HCT116 (cell line): Measurements from ENCODE around the gene RREB1. TPM values are rescaled to one million over a fixed set of nuclear protein-coding genes. Genes with fewer than 3 reads are reported as not detected.

Source experiments
- ATAC-seq: fragments of 200-7000 bp; cut with Tn5 transposase; 2 replicates; pipeline ENCODE4 v1.9.1; 2020; ENCODE audit warnings: mild to moderate bottlenecking, moderate library complexity
- BruUV-seq: library from RNA; stranded (reverse); fragments of 400-500 nt; replicated peaks from 2 replicates; lab custom pipeline; 2021; lab: Mats Ljungman, UMichigan
- CTCF ChIA-PET: fragments of 300-600 bp; sonication (Branson Sonifier 250); formaldehyde crosslinking; loops from one replicate; lab custom pipeline; 2021; ENCODE audit warnings: antibody characterized with exemption; lab: Charles Lee
- POLR2A ChIA-PET: fragments of 300-600, 350-600 bp; sonication (Branson Sonifier 250); formaldehyde crosslinking; loops from one replicate; lab custom pipeline; 2021; ENCODE audit warnings: antibody characterized with exemption; lab: Charles Lee
- RAD21 ChIA-PET, 2 experiments: fragments of 300-600 bp; sonication (Branson Sonifier 250); formaldehyde crosslinking; loops; one replicate each; lab custom pipeline; 2023; ENCODE audit warnings: low total read pairs in 2 of 2; ENCODE audit not compliant: uncharacterized antibody in 2 of 2, unreplicated experiment in 2 of 2, low non-redundant PET in 1 of 2; lab: Charles Lee
- DNase-seq: peaks from one replicate; pipeline ENCODE4 v3.0.0-alpha.2; 2010; ENCODE audit warnings: low read depth, low spot score
- H2AFZ ChIP-seq: fragments of 200-600 bp; shearing (Covaris generic), sonication (generic); 2 replicates; pipeline ENCODE4 v1.6.1; 2017; ENCODE audit warnings: low read depth, mixed run types, mixed read lengths, antibody characterized with exemption, low read length; ENCODE audit not compliant: poor library complexity, severe bottlenecking
- H3K27ac ChIP-seq: 2 replicates; pipeline ENCODE4 v1.5.1; 2012; ENCODE audit warnings: low read depth, low read length
- H3K27me3 ChIP-seq: fragments of 200-600 bp; sonication (generic); 2 replicates; pipeline ENCODE4 v1.6.1; 2016; ENCODE audit warnings: mixed run types, low read length, mixed read lengths; ENCODE audit not compliant: insufficient read depth
- H3K36me3 ChIP-seq, 2 experiments: fragments of 200-500 bp in 1 of 2; fragments of 200-600 bp in 1 of 2; sonication (Bioruptor generic) in 1 of 2; sonication (generic) in 1 of 2; 2 replicates each; pipeline versions ENCODE4 v1.5.1 to v1.6.1; 2014 to 2016; ENCODE audit warnings: low read length in 2 of 2, inconsistent platforms in 1 of 2, mixed read lengths in 1 of 2, mixed run types in 1 of 2; ENCODE audit not compliant: insufficient read depth in 2 of 2, control insufficient read depth in 1 of 2
- H3K4me1 ChIP-seq, 2 experiments: fragments of 200-600 bp in 1 of 2; sonication (generic) in 1 of 2; 2 replicates each; pipeline versions ENCODE4 v1.5.1 to v1.6.1; 2012 to 2017; ENCODE audit warnings: low read length in 2 of 2, inconsistent platforms in 1 of 2, mild to moderate bottlenecking in 1 of 2, mixed read lengths in 1 of 2, mixed run types in 1 of 2, moderate library complexity in 1 of 2; ENCODE audit not compliant: insufficient read depth in 2 of 2, control insufficient read depth in 1 of 2
- H3K4me2 ChIP-seq: fragments of 200-600 bp; sonication (generic); 2 replicates; pipeline ENCODE4 v1.6.1; 2017; ENCODE audit warnings: mixed run types, low read length, mixed read lengths
- H3K4me3 ChIP-seq, 2 experiments: fragments of 200-600 bp in 1 of 2; sonication (generic) in 1 of 2; replicated peaks in 1 of 2; 2 replicates each; pipeline ENCODE4 v1.5.1; 2011 to 2016; ENCODE audit warnings: low read length in 2 of 2, control low read depth in 1 of 2, low read depth in 1 of 2, mild to moderate bottlenecking in 1 of 2, mixed read lengths in 1 of 2, mixed run types in 1 of 2
- H3K79me2 ChIP-seq: fragments of 200-600 bp; sonication (generic); 2 replicates; pipeline ENCODE4 v1.6.1; 2017; ENCODE audit warnings: mild to moderate bottlenecking, mixed run types, low read length, moderate library complexity, mixed read lengths; ENCODE audit not compliant: insufficient read depth
- H3K9ac ChIP-seq: fragments of 200-600 bp; sonication (generic); 2 replicates; pipeline ENCODE4 v1.6.1; 2016; ENCODE audit warnings: low read length, mixed read lengths
- H3K9me2 ChIP-seq: fragments of 200-600 bp; sonication (generic), shearing (Covaris generic); 2 replicates; pipeline ENCODE4 v1.6.1; 2017; ENCODE audit warnings: mixed run types, mild to moderate bottlenecking, moderate library complexity; ENCODE audit not compliant: insufficient read depth
- H3K9me3 ChIP-seq, 2 experiments: fragments of 200-500 bp in 1 of 2; fragments of 200-600 bp in 1 of 2; sonication (Bioruptor generic) in 1 of 2; sonication (generic) in 1 of 2; 2 replicates each; pipeline ENCODE4 v1.6.1; 2014 to 2017; ENCODE audit warnings: low read length in 2 of 2, mixed read lengths in 2 of 2, inconsistent platforms in 1 of 2, low read depth in 1 of 2, mild to moderate bottlenecking in 1 of 2, mixed run types in 1 of 2, moderate library complexity in 1 of 2; ENCODE audit not compliant: control insufficient read depth in 1 of 2, insufficient read depth in 1 of 2
- H4K20me1 ChIP-seq: fragments of 200-600 bp; sonication (generic), shearing (Covaris generic); 2 replicates; pipeline ENCODE4 v1.6.1; 2017; ENCODE audit warnings: mixed run types, mild to moderate bottlenecking, moderate library complexity; ENCODE audit not compliant: insufficient read depth
- EZH2phosphoT487 ChIP-seq: fragments of 200-600 bp; IDR thresholded peaks from 2 replicates; pipeline ENCODE4 v1.6.1; 2018; ENCODE audit warnings: antibody characterized with exemption, borderline replicate concordance
- FOSL1 ChIP-seq: IDR thresholded peaks from 2 replicates; pipeline ENCODE4 v1.6.1; 2012; ENCODE audit warnings: low read depth
- POLR2A ChIP-seq: IDR thresholded peaks from 2 replicates; pipeline ENCODE4 v1.7.0; 2011; ENCODE audit warnings: borderline replicate concordance; ENCODE audit not compliant: insufficient read depth, insufficient read length; ENCODE audit errors: extremely low read depth
- TCF7L2 ChIP-seq: IDR thresholded peaks from 2 replicates; pipeline ENCODE4 v1.7.0; 2011; ENCODE audit warnings: borderline replicate concordance, inconsistent platforms; ENCODE audit not compliant: insufficient read depth, insufficient read length; ENCODE audit errors: extremely low read depth
- ZFX ChIP-seq: fragments of 450-650 bp; IDR thresholded peaks from 2 replicates; pipeline ENCODE4 v1.6.1; 2017
- ZNF274 ChIP-seq: fragments of 200-500 bp; sonication (Bioruptor generic); IDR thresholded peaks from 2 replicates; pipeline ENCODE4 v1.6.1; 2014; ENCODE audit warnings: mild to moderate bottlenecking, low read depth, low read length, inconsistent platforms
- intact Hi-C: fragments of 100-400 bp; cut with micrococcal nuclease; formaldehyde crosslinking; loops from 2 replicates; pipeline ENCODE4 v1.10.0; 2022
- total RNA-seq: library from RNA; stranded (reverse); gene quantifications from one replicate; pipeline ENCODE4 v1.2.1, GENCODE V29; 2021; ENCODE audit not compliant: unreplicated experiment
- TF ChIP-seq, protein P1 (sequence below), 3 experiments: fragments of 200-600 bp in 1 of 3; sonication (generic) in 1 of 3; IDR thresholded peaks in 2 of 3; conservative IDR thresholded peaks in 1 of 3; 2 replicates each; pipeline ENCODE4 v1.5.1; 2012 to 2017; ENCODE audit warnings: low read depth in 2 of 3, low read length in 2 of 3, antibody characterized with exemption in 1 of 3, borderline replicate concordance in 1 of 3, control low read depth in 1 of 3, mild to moderate bottlenecking in 1 of 3, mixed read lengths in 1 of 3, mixed run types in 1 of 3, moderate library complexity in 1 of 3; ENCODE audit not compliant: insufficient read depth in 1 of 3

The RREB1 gene
- total RNA-seq, 1 experiment from 2014 or later = 47.9 TPM

DNA sequence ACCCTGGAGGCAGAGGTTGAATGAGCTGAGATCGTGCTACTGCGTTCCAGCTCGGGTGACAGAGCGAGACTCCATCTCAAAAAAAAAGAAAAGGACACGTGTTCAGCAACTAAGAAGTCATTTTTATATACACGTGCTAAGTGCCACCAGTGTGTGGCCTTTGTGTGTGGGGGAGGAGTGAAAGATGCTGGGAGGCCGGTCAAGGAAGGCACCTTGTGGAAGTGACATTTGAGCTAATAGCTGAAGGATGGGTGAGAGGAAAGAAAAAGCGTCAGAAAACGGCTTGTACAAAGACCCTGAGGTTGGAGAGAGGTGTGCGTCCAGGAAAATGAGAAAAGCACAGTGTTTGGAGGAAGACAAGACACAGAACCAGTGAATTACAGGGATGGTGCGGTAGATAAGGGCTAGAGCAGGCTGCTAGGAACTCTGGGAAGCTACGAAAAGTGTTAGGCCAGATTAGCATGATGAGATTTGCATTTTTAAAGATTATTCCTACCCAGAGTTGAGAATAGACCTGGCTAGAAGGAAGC, 11.6 kb downstream of the RREB1 start:
- Histone ChIP-seq H4K20me1 (no peaks in the 10 kb centered on the region; the same call in 1 of the 2 replicates), H3K27me3 (no peaks in the 10 kb centered on the region), H3K9ac (no peak overlapping the region), H3K36me3 (no peaks in the 10 kb centered on the region), H3K9me3 (no peaks in the 10 kb centered on the region), H2AFZ (no peak overlapping the region), H3K4me2 (no peak overlapping the region), H3K4me1 (no peaks in the 10 kb centered on the region), H3K4me3 (no peak overlapping the region), H3K27ac (no peak overlapping the region), H3K79me2 (peaks cover 97% of the 10 kb centered on the region), H3K9me2 (no peaks in the 10 kb centered on the region)
- POLR2A ChIA-PET = interaction anchor here (0.9 kb wide), 1 partner anchor 118 kb away, joined by 4 read pairs; no protein-coding TSS in a partner anchor
- RAD21 ChIA-PET = no interaction called here
- no peak for DNase-seq
- CTCF ChIA-PET = no interaction called here
- ATAC-seq = no peak
- intact Hi-C loops = no loop called here
- no TSS peak for BruUV-seq
- TF ChIP-seq EZH2phosphoT487 (no peak), ZFX (no peak), TCF7L2 (no peak), ZNF274 (no peak), POLR2A (no peak), FOSL1 (no peak)
- TF ChIP-seq, protein P1, sequence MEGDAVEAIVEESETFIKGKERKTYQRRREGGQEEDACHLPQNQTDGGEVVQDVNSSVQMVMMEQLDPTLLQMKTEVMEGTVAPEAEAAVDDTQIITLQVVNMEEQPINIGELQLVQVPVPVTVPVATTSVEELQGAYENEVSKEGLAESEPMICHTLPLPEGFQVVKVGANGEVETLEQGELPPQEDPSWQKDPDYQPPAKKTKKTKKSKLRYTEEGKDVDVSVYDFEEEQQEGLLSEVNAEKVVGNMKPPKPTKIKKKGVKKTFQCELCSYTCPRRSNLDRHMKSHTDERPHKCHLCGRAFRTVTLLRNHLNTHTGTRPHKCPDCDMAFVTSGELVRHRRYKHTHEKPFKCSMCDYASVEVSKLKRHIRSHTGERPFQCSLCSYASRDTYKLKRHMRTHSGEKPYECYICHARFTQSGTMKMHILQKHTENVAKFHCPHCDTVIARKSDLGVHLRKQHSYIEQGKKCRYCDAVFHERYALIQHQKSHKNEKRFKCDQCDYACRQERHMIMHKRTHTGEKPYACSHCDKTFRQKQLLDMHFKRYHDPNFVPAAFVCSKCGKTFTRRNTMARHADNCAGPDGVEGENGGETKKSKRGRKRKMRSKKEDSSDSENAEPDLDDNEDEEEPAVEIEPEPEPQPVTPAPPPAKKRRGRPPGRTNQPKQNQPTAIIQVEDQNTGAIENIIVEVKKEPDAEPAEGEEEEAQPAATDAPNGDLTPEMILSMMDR (IDR thresholded peaks at IDR 0.05 in 2 of 3, conservative IDR thresholded peaks at IDR 0.05 in 1 of 3; ENCODE audit: borderline replicate concordance in 1 of 3, insufficient read depth in 1 of 3, low read depth in 2 of 3, low read length in 2 of 3) = no peak
